HEK293T (cell line): ENCODE data around the gene HPRT1.

Experiments
- CTCF ChIA-PET: fragments of 350-600 bp; formaldehyde crosslinking; extraction: SDS; loops from one replicate; lab custom pipeline; 2021; ENCODE audit warnings: antibody characterized with exemption, inconsistent platforms; lab: Yijun Ruan, JAX
- POLR2A ChIA-PET: fragments of 350-600 bp; formaldehyde crosslinking; extraction: SDS; loops from one replicate; lab custom pipeline; 2020; ENCODE audit warnings: antibody characterized with exemption, inconsistent platforms; lab: Yijun Ruan, JAX
- DNase-seq: peaks from one replicate; pipeline ENCODE4 v3.0.0; 2012; ENCODE audit warnings: mixed read lengths; ENCODE audit errors: extremely low spot score
- ARNT ChIP-seq: fragments of 450-650 bp; IDR thresholded peaks from 2 replicates; pipeline ENCODE4 v1.6.1; 2017; ENCODE audit warnings: mild to moderate bottlenecking
- BHLHE40 ChIP-seq: fragments of 450-650 bp; IDR thresholded peaks from 2 replicates; pipeline ENCODE4 v1.6.1; 2016; ENCODE audit warnings: mild to moderate bottlenecking, moderate library complexity, borderline replicate concordance
- CTBP1 ChIP-seq: fragments of 450-650 bp; IDR thresholded peaks from 2 replicates; pipeline ENCODE4 v1.6.1; 2016; ENCODE audit warnings: borderline replicate concordance
- ELF4 ChIP-seq: fragments of 450-650 bp; IDR thresholded peaks from 2 replicates; pipeline ENCODE4 v1.6.1; 2017; ENCODE audit warnings: antibody characterized with exemption
- FOXA1 ChIP-seq: fragments of 450-650 bp; IDR thresholded peaks from 2 replicates; pipeline ENCODE4 v1.6.1; 2016; ENCODE audit warnings: mild to moderate bottlenecking
- FOXK2 ChIP-seq: fragments of 450-650 bp; IDR thresholded peaks from 2 replicates; pipeline ENCODE4 v1.6.1; 2016; ENCODE audit warnings: mild to moderate bottlenecking
- FOXM1 ChIP-seq: fragments of 450-650 bp; IDR thresholded peaks from 2 replicates; pipeline ENCODE4 v1.6.1; 2017; ENCODE audit warnings: mild to moderate bottlenecking, borderline replicate concordance
- HDGF ChIP-seq: fragments of 450-650 bp; IDR thresholded peaks from 2 replicates; pipeline ENCODE4 v1.6.1; 2017; ENCODE audit warnings: antibody characterized with exemption, borderline replicate concordance
- L3MBTL2 ChIP-seq: fragments of 450-650 bp; conservative IDR thresholded peaks from 2 replicates; pipeline ENCODE4 v1.6.1; 2016; ENCODE audit warnings: mild to moderate bottlenecking
- LEF1 ChIP-seq: fragments of 450-650 bp; IDR thresholded peaks from 2 replicates; pipeline ENCODE4 v1.6.1; 2017; ENCODE audit warnings: mild to moderate bottlenecking, borderline replicate concordance
- NFRKB ChIP-seq: fragments of 450-650 bp; IDR thresholded peaks from 2 replicates; pipeline ENCODE4 v1.6.1; 2016; ENCODE audit warnings: mild to moderate bottlenecking, moderate library complexity
- SP1 ChIP-seq: fragments of 450-650 bp; IDR thresholded peaks from 2 replicates; pipeline ENCODE4 v1.6.1; 2017
- SUZ12 ChIP-seq: fragments of 450-650 bp; IDR thresholded peaks from 2 replicates; pipeline ENCODE4 v1.6.1; 2016; ENCODE audit warnings: mild to moderate bottlenecking
- TARDBP ChIP-seq: fragments of 450-650 bp; IDR thresholded peaks from 2 replicates; pipeline ENCODE4 v1.6.1; 2016
- ZNF384 ChIP-seq: fragments of 450-650 bp; IDR thresholded peaks from 2 replicates; pipeline ENCODE4 v1.6.1; 2016
- TF ChIP-seq, protein P1 (sequence below): fragments of 450-650 bp; IDR thresholded peaks from 2 replicates; pipeline ENCODE4 v1.6.1; 2016

Gene HPRT1

GRCh38 chrX:134520860-134521390, 61.0 kb downstream of the HPRT1 start:
- ChIA-PET POLR2A (interaction anchor here (0.9 to 1.6 kb wide), 3 partner anchors 22 to 195 kb away, joined by 3 to 6 read pairs (median 3); no protein-coding TSS in a partner anchor), CTCF (interaction anchor here (0.6 to 2.4 kb wide), 16 partner anchors 8 to 243 kb away, joined by 3 to 26 read pairs (median 4); no protein-coding TSS in a partner anchor)
- no peak for TF ChIP-seq ARNT
- TF ChIP-seq SP1 = no peak
- TF ChIP-seq SUZ12 = no peak
- no peak for TF ChIP-seq FOXA1
- DNase-seq = peak; percentile 64

- DNase-seq = no peak
- CTCF ChIA-PET = no interaction called here
Measured at GRCh38 chrX:134524181-134524580, 64.2 kb downstream of the HPRT1 start.

DNA sequence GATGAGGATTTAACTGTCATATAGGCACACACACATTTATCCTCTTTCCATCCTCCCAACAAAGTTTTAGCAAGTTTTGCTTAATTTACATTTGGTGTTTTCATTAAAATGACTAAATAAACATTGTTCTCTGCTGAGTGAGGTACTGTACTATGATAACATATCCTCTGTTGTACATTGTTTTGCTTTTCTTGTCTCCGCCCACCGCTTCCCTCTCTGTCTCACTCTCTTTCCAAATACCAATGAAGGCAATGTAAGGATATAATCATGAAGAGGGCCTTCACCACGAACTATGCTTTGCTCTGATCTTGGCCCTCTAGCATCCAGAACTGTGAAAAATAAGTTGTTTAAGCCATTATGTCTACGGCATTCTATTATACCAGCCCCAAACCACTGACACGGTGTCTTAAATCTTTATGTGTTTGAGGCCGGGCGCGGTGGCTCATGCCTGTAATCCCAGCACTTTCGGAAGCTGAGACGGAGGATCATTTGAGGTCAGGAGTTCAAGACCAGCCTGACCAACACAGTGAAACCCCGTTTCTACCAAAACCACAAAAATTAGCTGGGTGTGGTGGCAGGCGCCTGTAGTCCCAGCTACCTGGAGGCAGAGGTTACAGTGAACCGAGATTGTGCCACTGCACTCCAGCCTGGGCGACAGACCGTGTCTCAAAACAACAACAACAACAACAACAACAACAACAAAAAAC, 65.3 kb downstream of the HPRT1 start:
- CTCF ChIA-PET = no interaction called here
- DNase-seq = no peak
- POLR2A ChIA-PET = interaction anchor here (1.0 kb wide), 1 partner anchor 555 kb away, joined by 3 read pairs; no protein-coding TSS in a partner anchor
- TF ChIP-seq, protein P1, sequence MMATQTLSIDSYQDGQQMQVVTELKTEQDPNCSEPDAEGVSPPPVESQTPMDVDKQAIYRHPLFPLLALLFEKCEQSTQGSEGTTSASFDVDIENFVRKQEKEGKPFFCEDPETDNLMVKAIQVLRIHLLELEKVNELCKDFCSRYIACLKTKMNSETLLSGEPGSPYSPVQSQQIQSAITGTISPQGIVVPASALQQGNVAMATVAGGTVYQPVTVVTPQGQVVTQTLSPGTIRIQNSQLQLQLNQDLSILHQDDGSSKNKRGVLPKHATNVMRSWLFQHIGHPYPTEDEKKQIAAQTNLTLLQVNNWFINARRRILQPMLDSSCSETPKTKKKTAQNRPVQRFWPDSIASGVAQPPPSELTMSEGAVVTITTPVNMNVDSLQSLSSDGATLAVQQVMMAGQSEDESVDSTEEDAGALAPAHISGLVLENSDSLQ = no peak
- no peak for TF ChIP-seq LEF1
- no peak for TF ChIP-seq TARDBP
- TF ChIP-seq L3MBTL2 = no peak
- no peak for TF ChIP-seq ELF4
- no peak for TF ChIP-seq CTBP1

More at GRCh38 chrX:134524181-134524580, 64.2 kb downstream of the HPRT1 start:
- TF ChIP-seq ZNF384 = no peak
- no peak for TF ChIP-seq ELF4
- no peak for TF ChIP-seq NFRKB
- TF ChIP-seq SP1 = no peak
- no peak for TF ChIP-seq SUZ12
- no peak for TF ChIP-seq TARDBP
- no peak for TF ChIP-seq HDGF
- no peak for TF ChIP-seq BHLHE40
- no peak for TF ChIP-seq FOXA1
- POLR2A ChIA-PET = no interaction called here

DNA sequence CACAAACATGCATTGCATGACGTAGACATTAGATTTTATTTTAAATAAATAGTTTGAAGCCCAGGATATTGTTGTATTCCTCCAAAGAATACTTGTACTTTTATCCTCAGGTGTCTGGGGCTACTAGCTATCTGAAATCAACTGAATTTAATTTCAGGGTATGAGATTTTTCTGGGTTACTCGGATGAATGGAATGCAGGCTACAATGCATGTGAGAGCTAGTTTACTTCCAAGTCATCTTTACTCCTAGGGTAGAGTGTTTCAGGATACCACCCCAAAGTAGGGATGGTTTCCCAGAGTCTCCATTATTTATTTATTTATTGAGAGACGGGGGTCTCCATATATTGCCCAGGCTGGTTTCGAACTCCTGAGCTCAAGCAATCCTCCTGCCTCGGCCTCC, 66.4 kb downstream of the HPRT1 start:
- no peak for TF ChIP-seq BHLHE40
- TF ChIP-seq FOXM1 = no peak
- TF ChIP-seq FOXK2 = no peak
- TF ChIP-seq, protein P1 = no peak
- TF ChIP-seq TARDBP = no peak
- TF ChIP-seq L3MBTL2 = no peak
- TF ChIP-seq FOXA1 = no peak
- TF ChIP-seq NFRKB = no peak
- no peak for TF ChIP-seq ARNT
- no peak for TF ChIP-seq ZNF384
- TF ChIP-seq CTBP1 = no peak
- no peak for TF ChIP-seq HDGF
- TF ChIP-seq LEF1 = no peak
- no peak for TF ChIP-seq ELF4
- no peak for TF ChIP-seq SUZ12
- no peak for TF ChIP-seq SP1
- POLR2A ChIA-PET = interaction anchor here (1.0 kb wide), 1 partner anchor 557 kb away, joined by 3 read pairs; no protein-coding TSS in a partner anchor
- no peak for DNase-seq
- CTCF ChIA-PET = interaction anchor here (1.0 kb wide), 1 partner anchor 227 kb away, joined by 4 read pairs; no protein-coding TSS in a partner anchor

GRCh38 chrX:134528960-134529359, 69.0 kb downstream of the HPRT1 start:
- TF ChIP-seq FOXM1 = no peak
- no peak for TF ChIP-seq ARNT
- TF ChIP-seq BHLHE40 = no peak
- no peak for TF ChIP-seq HDGF
- no peak for TF ChIP-seq NFRKB
- TF ChIP-seq CTBP1 = no peak
- TF ChIP-seq ZNF384 = no peak
- TF ChIP-seq LEF1 = no peak
- TF ChIP-seq FOXK2 = no peak
- TF ChIP-seq L3MBTL2 = no peak
- TF ChIP-seq, protein P1 = no peak
- TF ChIP-seq SP1 = no peak
- no peak for TF ChIP-seq ELF4
- TF ChIP-seq FOXA1 = no peak
- TF ChIP-seq TARDBP = no peak
- DNase-seq = no peak
- ChIA-PET POLR2A (no interaction called here), CTCF (interaction anchor here (0.6 kb wide), 1 partner anchor 336 kb away, joined by 4 read pairs; no protein-coding TSS in a partner anchor)

GRCh38 chrX:134529481-134529880, 69.5 kb downstream of the HPRT1 start:
- CTCF ChIA-PET = no interaction called here
- TF ChIP-seq ARNT (no peak), HDGF (no peak), FOXK2 (no peak), SP1 (no peak), ELF4 (no peak), FOXM1 (no peak), CTBP1 (no peak)
- DNase-seq = no peak
- POLR2A ChIA-PET = no interaction called here
